ENCODE measurements around the gene SLC7A10.
"Not testable (repeated sequence)": the region's sequence is repeated elsewhere in the genome, so short reads cannot be mapped to it uniquely, and the experiment has no call there.

SLC7A10 gene

DNA sequence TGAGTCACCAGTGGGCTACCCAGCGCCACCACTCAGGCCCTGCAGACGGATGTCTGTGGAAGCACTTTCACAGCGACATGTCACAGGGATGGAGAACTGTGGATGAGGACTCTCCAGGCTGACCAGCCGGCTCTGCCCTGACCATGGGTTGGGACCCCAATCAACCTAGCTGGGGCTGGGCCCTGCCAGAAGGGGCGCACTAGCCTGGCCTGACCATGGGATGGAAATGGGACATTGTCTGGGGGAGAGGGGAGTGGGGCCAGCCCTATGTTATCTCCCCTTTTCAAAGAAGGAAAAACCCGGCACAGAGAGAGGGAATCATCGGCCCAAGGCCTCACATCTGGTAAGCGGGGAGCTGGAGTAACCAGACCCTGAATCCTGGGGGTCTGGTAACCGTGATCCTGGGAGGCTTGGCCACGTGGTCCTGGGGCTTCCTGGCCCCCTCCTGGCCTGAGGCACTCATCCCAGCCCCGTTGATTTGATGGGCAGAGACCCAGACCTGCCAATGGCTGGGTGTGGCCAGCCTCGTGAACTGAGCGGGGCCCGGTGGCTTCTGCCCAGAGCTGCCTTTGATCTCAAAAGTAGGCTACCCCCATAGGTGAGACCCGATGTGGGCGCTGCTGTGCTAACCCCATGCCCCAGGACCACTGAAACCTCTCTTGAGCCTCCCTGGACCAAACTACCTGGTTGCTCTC, 11.2 kb upstream of the SLC7A10 start:
- no peak for DNase-seq

DNA sequence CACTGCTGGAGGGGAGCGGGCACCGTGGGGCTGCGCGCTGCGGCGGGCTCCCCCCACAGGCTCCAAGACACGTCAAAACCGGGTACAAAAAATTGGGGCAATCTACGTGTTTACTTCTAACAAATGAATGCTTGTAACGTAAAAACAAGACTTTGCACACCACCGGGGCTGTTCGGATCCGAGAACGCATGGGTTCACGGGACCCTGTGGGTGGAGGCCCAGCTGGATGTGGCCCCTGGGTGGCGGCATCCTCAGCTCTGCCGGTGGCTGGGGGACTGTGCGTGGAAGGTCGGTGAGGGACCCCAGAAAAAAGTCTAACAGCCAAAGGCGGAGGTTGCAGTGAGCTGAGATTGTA, 10.3 kb upstream of the SLC7A10 start:
- no peak for DNase-seq

DNA sequence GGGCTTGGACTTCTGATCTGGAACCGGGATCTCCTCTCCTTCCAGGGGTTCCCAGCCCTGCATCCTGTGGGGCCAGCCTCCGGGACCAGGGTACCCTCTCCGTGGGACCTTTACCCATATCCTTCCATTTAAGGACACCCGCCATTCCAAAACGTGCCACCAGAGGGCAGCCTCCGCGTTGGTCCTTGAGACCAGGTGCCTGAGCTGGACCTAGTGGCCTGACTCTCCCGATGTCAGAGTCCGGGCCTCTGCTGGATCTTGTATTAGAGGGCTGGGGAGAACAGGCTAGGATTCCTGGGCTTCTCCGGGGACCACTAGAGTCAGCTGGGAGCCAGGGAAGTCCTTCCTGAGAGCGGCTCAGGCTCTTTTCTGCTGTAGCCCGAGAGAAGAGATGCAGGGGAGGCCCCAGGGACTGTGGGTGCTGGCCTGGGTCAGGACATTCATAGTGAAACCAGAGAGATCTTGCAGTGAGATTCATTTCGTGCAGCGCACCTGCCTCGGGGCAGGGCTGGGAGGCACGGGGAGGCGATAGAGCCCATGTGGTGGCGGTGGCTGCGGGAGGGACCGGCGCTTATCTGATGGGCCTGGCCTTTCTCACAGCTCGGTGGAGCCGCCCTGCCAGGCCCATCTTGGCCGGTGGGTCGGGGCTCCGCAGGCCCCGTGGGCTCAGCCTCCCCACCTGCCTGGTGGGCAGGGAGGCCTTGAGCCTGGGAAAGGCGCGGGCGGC, 9.8 kb upstream of the SLC7A10 start:
- no peak for DNase-seq

DNA sequence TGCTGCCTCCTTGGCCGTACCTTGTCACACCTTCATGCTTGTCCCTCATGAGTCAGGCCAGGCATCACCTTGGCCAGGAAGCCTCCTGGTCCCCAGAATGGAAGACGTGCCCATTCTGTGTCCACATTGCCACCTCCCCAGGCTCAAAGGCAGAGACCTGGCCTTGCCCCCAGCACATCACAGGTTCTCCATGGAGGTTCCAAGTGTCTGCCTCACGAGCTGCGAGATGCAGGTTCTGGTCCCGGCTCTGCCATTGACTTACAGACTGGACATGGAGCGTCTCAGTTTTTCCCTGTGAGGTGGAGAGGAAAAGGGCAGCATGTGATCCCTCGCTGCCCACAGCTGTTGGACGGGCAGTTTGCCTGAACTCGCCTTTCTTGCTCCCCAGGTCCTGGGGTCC, 9.1 kb upstream of the SLC7A10 start:
- DNase-seq: no peak

DNA sequence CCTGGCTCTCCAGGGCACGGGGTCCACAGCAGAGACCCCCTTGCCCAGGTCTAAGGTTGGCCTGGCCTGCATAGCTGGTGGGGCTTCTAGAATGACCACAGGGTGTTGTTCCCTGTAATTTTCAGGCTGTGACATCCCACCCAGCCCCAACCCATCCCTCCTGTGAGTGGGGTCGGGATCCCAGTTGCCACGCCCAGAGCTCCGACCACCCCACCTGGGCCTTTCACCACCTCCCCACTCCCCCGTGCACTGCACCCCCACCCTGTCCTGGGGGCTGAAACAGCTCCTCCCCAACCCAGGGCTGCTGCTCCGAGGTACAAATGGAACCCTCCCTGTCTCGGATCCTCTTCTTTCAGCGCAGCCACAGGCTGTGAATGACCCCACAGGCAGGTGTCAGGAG, 8.4 kb upstream of the SLC7A10 start:
- DNase-seq: no peak

DNA sequence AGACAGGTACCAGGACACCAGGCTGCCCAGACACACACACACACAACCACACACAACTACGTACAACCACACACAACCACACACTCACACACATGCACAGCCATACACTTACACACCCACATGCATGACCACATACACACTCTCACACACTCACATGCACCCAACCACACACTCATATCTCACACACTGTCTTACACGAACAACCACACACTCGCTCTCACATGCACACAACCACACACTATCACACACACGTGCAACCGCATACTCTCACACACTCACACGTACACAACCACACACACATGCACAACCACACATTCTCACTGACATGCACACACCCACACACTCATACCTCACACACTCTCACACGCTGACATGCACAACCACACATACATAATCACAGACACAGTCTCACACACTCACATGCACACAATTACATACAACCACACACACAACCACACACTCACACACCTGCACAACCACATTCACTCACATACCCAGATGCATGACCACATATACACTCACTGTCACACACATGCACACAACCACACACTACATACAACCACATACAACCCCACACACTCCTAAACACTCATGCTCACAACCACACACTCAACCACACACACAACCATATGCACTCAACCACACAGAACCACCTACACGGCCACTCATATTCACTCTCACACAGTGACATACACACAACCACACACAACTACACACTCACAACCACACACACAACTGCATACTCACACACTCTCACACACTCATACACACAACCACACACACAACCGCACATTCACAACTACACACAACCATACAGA, 7.6 kb upstream of the SLC7A10 start:
- DNase-seq: no peak

DNA sequence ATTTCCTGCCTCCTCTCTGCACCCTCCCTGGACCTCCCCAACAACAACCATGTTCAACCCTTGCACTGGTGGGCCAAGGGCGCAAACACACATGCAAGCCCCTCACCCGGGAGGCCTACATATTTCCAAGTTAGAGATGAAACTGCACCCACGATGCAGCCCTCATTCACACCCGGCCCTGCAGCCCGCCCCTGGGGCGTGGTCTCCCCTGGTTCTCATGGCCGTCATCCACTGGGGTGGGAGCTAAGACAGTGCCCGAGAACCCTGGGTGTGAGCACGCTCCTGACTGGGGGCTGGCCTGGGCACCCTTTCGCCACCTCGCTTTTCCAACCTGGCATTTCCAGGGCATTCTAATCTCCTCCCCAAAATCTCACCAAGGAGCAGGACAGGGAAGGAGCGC, 7.0 kb upstream of the SLC7A10 start:
- no peak for DNase-seq

DNA sequence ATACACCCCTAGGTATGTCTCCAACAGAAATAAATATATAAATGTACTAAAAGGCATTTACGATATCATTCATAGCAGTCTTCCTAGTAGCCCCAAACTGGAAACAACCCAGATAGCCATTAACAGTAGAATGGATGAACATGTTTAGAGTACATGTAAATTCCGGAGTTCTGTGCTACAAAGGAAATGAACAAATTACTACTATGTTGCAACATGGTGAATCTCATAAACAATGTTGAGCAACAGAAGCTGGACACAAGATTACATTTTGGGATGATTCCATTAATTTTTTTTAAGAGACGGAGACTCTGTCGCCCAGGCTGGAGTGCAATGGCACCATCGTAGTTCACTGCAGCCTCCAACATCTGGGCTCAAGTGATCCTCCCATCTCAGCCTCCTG, 5.9 kb upstream of the SLC7A10 start:
- no peak for DNase-seq

DNA sequence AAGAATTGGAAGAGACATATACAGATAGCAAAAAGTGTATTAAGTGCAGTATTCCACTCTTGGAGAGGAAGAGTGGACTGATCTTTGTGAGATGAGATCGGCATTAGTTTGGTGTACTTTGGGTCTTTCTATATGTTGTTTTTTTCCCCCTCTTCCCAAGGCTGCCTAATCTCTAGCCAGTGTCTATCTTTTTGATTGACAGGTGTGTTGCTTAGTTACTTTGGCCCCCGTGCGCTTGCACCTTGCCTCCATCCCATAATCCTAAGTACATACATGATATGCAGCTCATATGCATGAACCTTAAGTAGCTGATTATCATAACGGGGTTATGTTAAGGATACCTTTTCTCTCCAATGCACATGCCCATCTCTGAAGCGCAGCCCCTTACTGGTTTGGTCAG, 4.3 kb upstream of the SLC7A10 start:
- no peak for DNase-seq

DNA sequence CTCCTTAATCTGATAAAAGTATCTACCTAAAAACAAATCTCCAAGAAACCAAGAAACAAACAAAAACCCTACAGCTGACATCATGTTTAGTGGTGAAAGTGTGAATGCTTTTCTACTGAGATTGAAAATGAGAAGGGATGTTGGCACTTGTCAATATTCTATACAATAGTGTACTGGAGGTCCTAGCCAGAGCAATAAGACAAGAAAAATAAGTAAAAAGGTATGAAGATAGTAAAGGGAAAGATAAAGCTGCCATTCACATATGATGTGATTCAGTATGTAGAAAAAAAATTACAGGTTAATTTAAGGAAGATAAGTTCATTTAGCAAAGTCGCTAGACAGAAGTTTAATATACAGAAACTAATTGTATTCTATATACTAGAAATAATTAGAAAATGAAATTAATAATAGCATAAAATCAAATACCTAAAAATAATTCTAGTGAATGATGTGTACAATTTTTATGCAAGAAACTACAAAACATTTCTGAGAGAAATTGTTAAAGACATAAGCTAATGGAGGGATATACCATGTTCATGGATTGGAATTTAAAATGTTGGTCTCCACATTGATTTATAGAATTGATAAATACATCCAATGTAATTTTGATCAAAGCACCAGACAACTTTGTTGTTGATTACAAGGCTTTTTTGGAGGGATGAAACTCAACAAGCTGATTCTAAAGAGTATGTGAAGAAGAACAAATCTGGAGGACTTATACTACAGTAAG, 2.4 kb upstream of the SLC7A10 start:
- no peak for DNase-seq

DNA sequence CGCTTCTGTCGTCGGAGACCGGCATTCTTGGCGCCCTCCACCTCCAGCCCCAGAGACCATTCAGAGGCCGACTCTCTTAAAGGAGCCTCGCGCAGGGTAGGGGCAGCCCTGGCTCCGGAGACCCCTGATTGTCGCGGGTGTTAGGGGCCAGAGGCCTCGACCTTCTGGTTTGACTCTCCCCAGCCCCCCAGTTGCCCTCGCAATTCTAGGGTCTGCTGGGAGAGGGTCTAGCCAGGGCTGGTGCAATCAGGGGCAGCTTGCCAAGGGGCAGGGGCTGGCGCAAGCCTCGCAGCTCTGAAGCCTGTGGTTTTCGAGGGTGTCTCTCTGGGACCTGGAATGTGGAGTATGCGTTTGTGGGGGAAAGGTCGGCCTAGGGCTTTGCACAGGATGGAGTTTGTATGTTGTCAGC, 1.6 kb upstream of the SLC7A10 start:
- no peak for DNase-seq

DNA sequence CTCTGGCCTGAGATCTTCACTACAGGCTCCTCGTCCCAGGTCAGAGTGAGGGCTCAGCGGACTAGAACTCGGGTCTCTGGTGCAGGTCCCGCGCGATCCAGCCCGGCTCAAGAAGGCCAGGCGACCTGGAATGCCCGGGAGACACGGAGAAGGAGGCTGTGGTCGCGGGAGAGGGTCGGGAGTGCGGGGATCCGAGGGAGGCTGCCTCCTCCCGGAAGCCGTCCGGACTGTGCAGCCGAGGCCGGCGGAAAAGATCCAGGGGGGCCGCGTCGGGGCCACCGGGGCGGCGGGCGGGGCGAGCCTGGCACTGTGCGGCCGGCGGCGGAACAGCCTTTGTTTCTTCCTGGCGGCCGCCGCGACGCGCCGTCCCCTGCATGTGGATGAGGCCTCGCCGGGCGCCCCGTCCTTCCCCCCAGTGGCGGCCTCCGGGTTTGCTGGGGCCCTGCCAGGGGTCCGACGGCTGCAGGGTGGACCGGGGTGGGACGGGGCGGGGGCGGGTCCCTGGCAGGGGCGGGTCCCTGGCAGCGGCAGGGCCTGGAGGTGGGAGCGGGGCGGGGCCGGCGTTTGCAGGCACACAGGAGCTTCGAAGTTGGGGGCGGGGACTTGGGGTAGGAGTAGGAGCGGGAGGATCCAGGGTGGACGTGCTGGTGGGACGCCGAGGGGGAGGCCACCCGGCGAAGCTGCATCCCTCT, 1.0 kb upstream of the SLC7A10 start:
- no peak for DNase-seq

DNA sequence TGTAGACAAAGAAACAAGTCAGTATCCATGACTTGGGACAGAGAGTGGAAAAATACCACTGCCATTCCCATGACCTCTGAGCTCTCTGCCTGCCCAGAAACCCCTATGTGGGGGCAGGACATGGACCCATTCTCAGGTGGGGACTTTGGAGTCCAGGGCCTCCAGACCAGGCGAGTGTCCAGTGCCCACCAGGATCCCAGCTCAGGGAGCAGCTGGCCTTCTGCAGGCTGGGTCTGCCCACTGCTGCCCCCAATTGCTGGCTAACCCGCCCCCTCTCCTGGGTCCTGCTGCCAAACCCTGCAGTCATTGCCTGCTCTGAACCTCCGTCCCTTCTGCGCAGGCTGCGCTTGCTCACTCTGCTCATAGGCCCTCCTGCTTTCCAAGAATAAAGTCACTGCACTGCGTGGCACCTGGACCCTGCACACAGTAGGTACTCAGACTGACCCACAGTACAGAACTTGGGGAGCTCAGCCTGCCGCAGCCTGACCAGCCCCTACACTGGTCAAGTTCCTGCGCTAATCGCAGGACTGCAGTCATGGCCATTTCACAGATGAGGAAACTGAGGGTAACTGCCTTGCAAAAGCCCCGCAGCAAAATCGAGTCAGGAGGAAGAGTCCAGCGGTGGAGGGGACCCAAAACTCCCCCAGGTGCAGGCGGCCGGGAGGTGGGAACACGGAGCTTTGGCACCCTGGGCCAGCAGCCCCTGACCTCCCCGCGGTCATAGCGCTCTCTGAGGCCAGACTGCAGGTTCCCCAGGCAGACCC, 774 bp downstream of the SLC7A10 start:
- DNase-seq: no peak

DNA sequence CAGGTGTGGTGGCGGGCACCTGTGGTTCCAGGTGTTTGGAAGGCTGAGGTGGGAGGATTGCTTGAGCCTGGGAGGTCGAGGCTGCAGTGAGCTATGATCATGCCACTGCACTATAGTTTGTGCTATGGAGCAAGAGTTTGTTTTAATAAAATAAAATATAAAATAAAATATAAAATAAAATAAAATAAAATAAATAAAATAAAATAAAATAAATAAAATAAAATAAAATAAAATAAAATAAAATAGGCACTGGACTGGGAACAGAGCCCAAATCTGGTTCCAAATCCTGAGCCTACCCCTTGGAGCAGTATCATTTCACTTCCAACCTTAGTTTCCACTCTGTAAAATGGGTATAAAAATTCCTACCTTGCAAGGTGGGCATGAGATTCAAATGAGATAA, 3.4 kb downstream of the SLC7A10 start:
- not testable (repeated sequence) for DNase-seq

DNA sequence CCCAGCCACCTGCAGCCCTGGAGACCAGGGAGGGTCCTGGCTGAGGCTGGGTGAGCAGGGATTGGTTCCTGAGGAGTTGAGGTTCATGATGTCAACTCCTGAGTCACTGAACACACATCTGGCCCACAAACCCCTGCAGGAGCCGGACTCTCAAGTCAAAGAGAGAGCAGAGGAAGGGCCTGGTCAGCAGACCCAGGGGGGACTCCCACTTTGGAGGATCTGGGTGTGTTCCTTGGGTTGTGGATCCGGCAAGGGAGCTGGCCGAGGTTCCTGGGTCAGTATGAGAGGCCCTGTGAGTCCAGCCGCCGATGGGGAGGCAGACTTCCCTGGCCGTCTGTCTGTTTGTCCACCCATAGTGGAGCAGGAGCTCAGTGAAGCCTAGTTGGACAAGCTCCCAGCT, 4.0 kb downstream of the SLC7A10 start:
- DNase-seq: no peak

DNA sequence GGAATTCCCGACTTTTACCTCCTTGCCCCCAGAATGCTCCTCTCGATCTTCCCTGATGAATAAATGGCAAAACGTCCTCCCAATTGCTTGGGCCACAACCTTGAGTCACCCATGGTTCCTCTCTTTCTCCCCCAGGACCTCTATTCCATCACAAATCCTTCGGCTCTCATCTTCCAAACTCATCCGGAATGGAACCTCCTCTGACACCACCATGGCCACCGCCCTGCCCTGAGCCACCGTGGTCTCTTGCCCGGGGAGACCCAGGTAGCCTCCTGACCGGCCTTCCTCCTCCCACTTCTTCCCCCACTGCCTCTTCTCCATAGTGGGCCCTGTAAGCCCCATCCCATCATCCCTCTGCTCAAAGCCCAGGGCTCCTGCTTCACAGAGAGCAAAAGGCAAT, 4.9 kb downstream of the SLC7A10 start:
- DNase-seq: no peak

DNA sequence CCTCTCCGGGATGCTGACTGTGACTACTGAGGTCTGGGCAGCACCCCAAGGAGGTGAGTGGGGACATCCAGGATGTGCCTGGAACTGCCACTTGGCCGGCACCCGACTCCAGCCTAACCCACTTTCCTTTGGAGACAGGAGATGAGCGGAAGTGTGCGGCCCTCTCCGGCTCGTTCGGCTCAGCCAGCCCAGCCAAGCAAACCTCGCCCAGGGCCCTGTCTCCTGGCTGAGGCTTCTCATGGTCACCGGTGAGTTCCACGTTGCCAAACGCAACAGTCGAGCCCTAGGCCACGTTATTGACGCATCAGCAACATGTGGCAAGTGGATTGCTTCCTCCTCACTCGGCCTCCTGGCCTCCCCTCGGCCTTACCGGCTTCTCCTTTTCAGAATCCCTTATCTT, 5.5 kb downstream of the SLC7A10 start:
- no peak for DNase-seq

DNA sequence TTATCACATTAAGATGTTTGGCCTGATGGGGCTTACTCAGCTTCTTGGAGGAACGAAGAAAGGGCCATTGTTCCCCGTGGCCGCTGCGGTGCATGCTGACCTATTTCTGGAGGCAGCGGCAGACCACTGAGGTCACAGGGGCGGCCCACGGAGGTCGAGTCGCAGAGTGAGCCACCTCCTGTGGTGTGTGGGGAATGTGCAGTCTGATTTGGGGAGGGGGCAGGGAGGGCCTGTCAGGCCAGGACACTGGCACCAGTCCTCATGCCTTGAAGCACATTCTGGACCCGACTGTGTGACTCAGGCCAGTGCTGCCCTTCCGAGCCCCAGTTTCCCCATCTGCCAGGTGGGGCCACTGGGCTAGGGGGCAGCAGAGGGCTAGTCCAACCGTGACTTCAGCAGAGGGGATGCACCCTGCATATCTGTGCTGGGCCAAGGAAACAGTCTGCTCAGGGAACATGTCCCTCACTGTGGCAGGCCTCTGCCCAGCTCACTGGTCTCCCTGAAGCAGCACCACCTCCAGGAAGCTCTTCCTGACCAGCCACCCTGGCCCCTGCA, 6.3 kb downstream of the SLC7A10 start:
- no peak for DNase-seq

DNA sequence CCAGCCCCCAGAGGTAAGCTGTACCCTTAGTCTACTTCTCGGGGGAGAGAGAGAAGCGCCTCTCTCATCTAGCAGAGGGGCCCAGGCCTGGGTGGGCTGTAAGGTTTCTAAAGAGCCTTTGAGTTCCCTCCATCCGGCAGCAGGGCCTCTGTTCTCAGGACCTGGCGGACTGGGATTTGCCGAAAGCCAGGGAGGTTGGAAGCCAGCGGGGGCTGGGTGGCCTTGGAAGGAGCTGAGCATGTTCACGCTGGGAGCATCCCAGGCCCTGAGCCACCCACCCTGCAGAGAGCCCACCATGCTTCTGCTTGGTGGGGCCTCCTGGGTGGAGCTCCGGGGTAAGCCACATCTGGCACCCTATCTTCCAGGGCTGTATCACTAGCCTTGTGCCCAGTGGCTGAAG, 7.8 kb downstream of the SLC7A10 start:
- no peak for DNase-seq

DNA sequence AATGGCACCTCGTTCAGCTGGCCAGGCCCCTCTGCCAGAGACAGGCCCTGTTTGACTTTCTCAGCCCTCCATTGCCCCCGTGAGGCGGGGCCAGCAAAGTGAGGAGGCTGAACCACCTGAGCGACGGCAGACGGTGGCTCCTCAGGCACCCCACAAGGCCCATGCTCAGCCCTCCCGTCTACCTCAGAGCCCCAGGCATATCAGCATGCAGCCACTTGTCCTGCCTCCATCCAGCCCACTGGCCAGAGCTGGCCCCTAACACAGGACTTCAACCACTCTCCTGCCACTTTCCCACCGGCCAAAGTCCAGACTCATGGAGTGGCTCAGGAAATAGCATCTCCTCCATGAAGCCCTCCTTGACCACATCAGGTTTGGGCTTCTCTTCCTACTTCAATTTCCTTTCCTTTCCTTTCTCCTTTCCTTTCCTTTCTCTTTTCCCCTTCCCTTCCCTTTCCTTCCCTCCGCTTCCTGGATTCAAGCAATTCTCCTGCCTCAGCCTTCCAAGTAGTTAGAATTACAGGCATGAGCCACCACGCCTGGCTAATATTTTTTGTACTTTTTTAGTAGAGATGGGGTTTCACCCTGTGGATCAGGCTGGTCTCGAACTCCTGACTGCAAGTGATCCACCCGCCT, 9.3 kb downstream of the SLC7A10 start:
- DNase-seq: no peak

Data from NCI-H446 treated with DMSO at 0.1 percent for 48 hours (cell line).